Spleen (tissue), 11 donors: ENCODE results near the gene NECAB3. TPM values are rescaled to one million over a fixed set of nuclear protein-coding genes. Genes with fewer than 3 reads are reported as not detected.

Experiments used
- DNase-seq: peaks from one replicate; pipeline ENCODE4 v3.0.0-alpha.2; 2020
- H3K27ac ChIP-seq, 8 donors: fragments of 200-600 bp; sonication (generic) in 7 of 8; 1 replicate in 4 of 8; 2 replicates in 4 of 8; pipeline versions ENCODE4 v1.5.0 to v1.8.0; 2016 to 2021; ENCODE audit warnings: inconsistent platforms in 4 of 8, mild to moderate bottlenecking in 4 of 8, moderate library complexity in 1 of 8
- H3K27me3 ChIP-seq, 7 donors: fragments of 200-600 bp; sonication (generic) in 6 of 7; replicated peaks in 1 of 7; 1 replicate in 4 of 7; 2 replicates in 3 of 7; pipeline versions ENCODE4 v1.5.0 to v1.8.0; 2016 to 2021; ENCODE audit warnings: inconsistent platforms in 3 of 7, mild to moderate bottlenecking in 1 of 7
- H3K36me3 ChIP-seq, 6 donors: fragments of 200-600 bp; sonication (generic) in 5 of 6; 1 replicate in 4 of 6; 2 replicates in 2 of 6; pipeline versions ENCODE4 v1.5.0 to v1.8.0; 2016 to 2021; ENCODE audit warnings: inconsistent platforms in 2 of 6
- H3K4me1 ChIP-seq, 6 donors: fragments of 200-600 bp; sonication (generic) in 5 of 6; 1 replicate in 3 of 6; 2 replicates in 3 of 6; pipeline versions ENCODE4 v1.5.0 to v1.8.0; 2016 to 2021; ENCODE audit warnings: inconsistent platforms in 3 of 6
- H3K4me3 ChIP-seq, 8 donors: fragments of 200-600 bp; sonication (generic) in 7 of 8; 1 replicate in 4 of 8; 2 replicates in 4 of 8; pipeline versions ENCODE4 v1.5.0 to v1.8.0; 2016 to 2021; ENCODE audit warnings: inconsistent platforms in 4 of 8, mild to moderate bottlenecking in 4 of 8, moderate library complexity in 2 of 8
- H3K9me3 ChIP-seq, 8 donors: fragments of 200-600 bp; sonication (generic) in 7 of 8; 1 replicate in 4 of 8; 2 replicates in 4 of 8; pipeline versions ENCODE4 v1.5.0 to v1.8.0; 2016 to 2021; ENCODE audit warnings: inconsistent platforms in 4 of 8
- CTCF ChIP-seq, 11 experiments: fragments of 200-600 bp in 7 of 11; fragments of 450-650 bp in 4 of 11; sonication (generic) in 4 of 11; IDR thresholded peaks in 8 of 11; conservative IDR thresholded peaks in 3 of 11; 1 replicate in 7 of 11; 2 replicates in 4 of 11; pipeline versions ENCODE4 v1.4.0 to v1.8.0; 2016 to 2021; ENCODE audit warnings: antibody characterized with exemption in 11 of 11, inconsistent platforms in 4 of 11, mild to moderate bottlenecking in 1 of 11
- POLR2A ChIP-seq, 3 donors: fragments of 450-650 bp; IDR thresholded peaks; one replicate each; pipeline ENCODE4 v1.5.1; 2017; ENCODE audit warnings: antibody characterized with exemption in 3 of 3, mild to moderate bottlenecking in 1 of 3
- POLR2AphosphoS5 ChIP-seq, 3 donors: sonication (generic); formaldehyde crosslinking; IDR thresholded peaks; one replicate each; pipeline ENCODE4 v1.5.1; 2017; ENCODE audit warnings: antibody characterized with exemption in 3 of 3
- WGBS, 5 donors: extraction: QIAGEN DNeasy Blood & Tissue Kit in 3 of 5; methylation state at CpG; one replicate each; pipeline versions ENCODE4 v1.1.5 to v1.1.7; 2013 to 2018; 5-methylcytosine and 5-hydroxymethylcytosine counted together
- intact Hi-C: fragments of 100-400 bp; cut with DNase I; formaldehyde crosslinking; loops from one replicate; pipeline ENCODE4 v1.15.0; 2023; ENCODE audit warnings: low total_unique reads
- polyA plus RNA-seq, 3 donors: library from polyadenylated mRNA; stranded (reverse); fragments of 200-250 nt; gene quantifications; one replicate each; pipeline ENCODE4 v1.2.1, GENCODE V29; 2013
- total RNA-seq, 7 donors: library from RNA; depleted of rRNA in 3 of 7; stranded (reverse); fragments of >200 nt in 3 of 7; fragmentation: NEBNext Ultra II Directional in 4 of 7; extraction: Animal tissue kit (Norgen Biotek cat#: 25700) in 4 of 7; gene quantifications; one replicate each; pipeline versions ENCODE4 v1.1.0 to v1.2.1, GENCODE V29; 2016 to 2021
- donor health status: healthy with polysubstance abuse.
- donor health status: DM: no; HTN: no; CAD: no; lungs with moderate emphysema.
- donor health status: DM: no; HTN: no; CAD: no.
- donor health status: Bipolar disorder and iron deficiency.
- donor health status: healthy.
- donor health status: DM: no; HTN: no; CAD: no.
- donor health status: DM: yes; HTN: yes; CAD: no.

NECAB3 gene
- total and polyA plus RNA-seq, 10 donors, result 8.6 to 39.0 (median 18.4) TPM

GRCh38 chr20:33680686-33681085 is 6.5 kb upstream of the NECAB3 start:
- Histone ChIP-seq H3K36me3 (peaks cover 0 to 8% (median 0%) of the 10 kb centered on the region in 6 donors), H3K4me3 (no peak overlapping the region), H3K27me3 (no peaks in the 10 kb centered on the region), H3K4me1 (peaks cover 7 to 48% (median 33%) of the 10 kb centered on the region in 6 donors), H3K9me3 (no peaks in the 10 kb centered on the region), H3K27ac (no peak overlapping the region)
- DNase-seq, result no peak
- 87 to 98% (median 98%) methylated on average over 2 of the region's 2 CpGs for WGBS, 5 donors
- TF ChIP-seq POLR2AphosphoS5 (IDR thresholded peaks at IDR 0.05) (no peak), CTCF (IDR thresholded peaks at IDR 0.05 in 8 of 11, conservative IDR thresholded peaks at IDR 0.05 in 3 of 11) (no peak), POLR2A (IDR thresholded peaks at IDR 0.05) (no peak)
- intact Hi-C loops, result no loop called here

- intact Hi-C loops, result no loop called here
- peaks cover 5 to 48% (median 32%) of the 10 kb centered on the region in 6 donors for H3K4me1 ChIP-seq
- 40 to 79% (median 71%) methylated on average over 3 to 20 of the region's 20 CpGs for WGBS, 5 donors
Observed at GRCh38 chr20:33679758-33680485, 5.7 kb upstream of the NECAB3 start.

GRCh38 chr20:33677991-33678702 is 3.9 kb upstream of the NECAB3 start:
- Histone ChIP-seq H3K9me3 (no peaks in the 10 kb centered on the region), H3K4me1 (peaks cover 13 to 50% (median 44%) of the 10 kb centered on the region in 6 donors), H3K27me3 (no peaks in the 10 kb centered on the region), H3K27ac (no peak overlapping the region), H3K4me3 (no peak overlapping the region), H3K36me3 (peaks cover 0 to 8% (median 0%) of the 10 kb centered on the region in 6 donors)
- TF ChIP-seq POLR2AphosphoS5 (IDR thresholded peaks at IDR 0.05) (no peak), POLR2A (IDR thresholded peaks at IDR 0.05) (no peak), CTCF (IDR thresholded peaks at IDR 0.05 in 8 of 11, conservative IDR thresholded peaks at IDR 0.05 in 3 of 11) (no peak)
- no peak for DNase-seq
- 89 to 96% (median 92%) methylated on average over 11 to 15 of the region's 15 CpGs for WGBS, 5 donors
- intact Hi-C loops, result no loop called here

More at GRCh38 chr20:33679758-33680485, 5.7 kb upstream of the NECAB3 start:
- H3K36me3 ChIP-seq, result peaks cover 0 to 8% (median 0%) of the 10 kb centered on the region in 6 donors
- H3K4me3 ChIP-seq, result no peak overlapping the region
- peak overlapping the region in 3 of 8 donors; percentile 15 to 48 (median 40) for H3K27ac ChIP-seq
- no peaks in the 10 kb centered on the region for H3K27me3 ChIP-seq
- TF ChIP-seq POLR2AphosphoS5 (IDR thresholded peaks at IDR 0.05), result peak in 2 of 3 donors; percentile 38 to 39
- no peak for TF ChIP-seq POLR2A (IDR thresholded peaks at IDR 0.05)
- peak in 1 of 11 experiments; percentile 12 for TF ChIP-seq CTCF (IDR thresholded peaks at IDR 0.05 in 8 of 11, conservative IDR thresholded peaks at IDR 0.05 in 3 of 11)
- no peaks in the 10 kb centered on the region for H3K9me3 ChIP-seq
- DNase-seq, result peak; percentile 86
